Measurements from ENCODE around the gene EIPR1. TPM values are rescaled to one million over a fixed set of nuclear protein-coding genes. Genes with fewer than 3 reads are reported as not detected.
"Not testable (repeated sequence)": the region's sequence is repeated elsewhere in the genome, so short reads cannot be mapped to it uniquely, and the experiment has no call there.

EIPR1 gene
- total RNA-seq, 1 experiment from 2014 or later = 40.4 TPM

GRCh38 chr2:3285901-3286645, 91.5 kb downstream of the EIPR1 start:
- Histone ChIP-seq H3K79me2 (ENCODE audit: low read depth) (no peaks in the 10 kb centered on the region), H3K36me3 (ENCODE audit: low read depth) (no peaks in the 10 kb centered on the region), H3K9me3 (ENCODE audit: insufficient read depth, low read depth) (no peaks in the 10 kb centered on the region), H3K9me2 (ENCODE audit: insufficient read depth) (no peaks in the 10 kb centered on the region), H3K4me3 (no peak overlapping the region), H3F3A (ENCODE audit: insufficient read depth, low read depth) (no peaks in the 10 kb centered on the region), H3K27ac (no peak overlapping the region), H3K4me1 (replicated peaks; ENCODE audit: insufficient read depth) (no peaks in the 10 kb centered on the region), H4K20me1 (ENCODE audit: insufficient read depth) (peaks cover 33% of the 10 kb centered on the region), H2AFZ (no peak overlapping the region), H3K4me2 (no peak overlapping the region), H3K27me3 (ENCODE audit: insufficient read depth, low read depth) (no peaks in the 10 kb centered on the region)
- POLR2A ChIA-PET (ENCODE audit: unreplicated experiment) = no interaction called here
- TF ChIP-seq EZH2 (IDR thresholded peaks at IDR 0.05; ENCODE audit: low read depth) = no peak
- TF ChIP-seq, protein P1, sequence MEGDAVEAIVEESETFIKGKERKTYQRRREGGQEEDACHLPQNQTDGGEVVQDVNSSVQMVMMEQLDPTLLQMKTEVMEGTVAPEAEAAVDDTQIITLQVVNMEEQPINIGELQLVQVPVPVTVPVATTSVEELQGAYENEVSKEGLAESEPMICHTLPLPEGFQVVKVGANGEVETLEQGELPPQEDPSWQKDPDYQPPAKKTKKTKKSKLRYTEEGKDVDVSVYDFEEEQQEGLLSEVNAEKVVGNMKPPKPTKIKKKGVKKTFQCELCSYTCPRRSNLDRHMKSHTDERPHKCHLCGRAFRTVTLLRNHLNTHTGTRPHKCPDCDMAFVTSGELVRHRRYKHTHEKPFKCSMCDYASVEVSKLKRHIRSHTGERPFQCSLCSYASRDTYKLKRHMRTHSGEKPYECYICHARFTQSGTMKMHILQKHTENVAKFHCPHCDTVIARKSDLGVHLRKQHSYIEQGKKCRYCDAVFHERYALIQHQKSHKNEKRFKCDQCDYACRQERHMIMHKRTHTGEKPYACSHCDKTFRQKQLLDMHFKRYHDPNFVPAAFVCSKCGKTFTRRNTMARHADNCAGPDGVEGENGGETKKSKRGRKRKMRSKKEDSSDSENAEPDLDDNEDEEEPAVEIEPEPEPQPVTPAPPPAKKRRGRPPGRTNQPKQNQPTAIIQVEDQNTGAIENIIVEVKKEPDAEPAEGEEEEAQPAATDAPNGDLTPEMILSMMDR (conservative IDR thresholded peaks at IDR 0.05) = no peak
- CTCF ChIA-PET = no interaction called here
- BruUV-seq (replicated peaks) = no TSS peak
- no peak for DNase-seq
- intact Hi-C loops (cut with micrococcal nuclease; ENCODE audit: unreplicated experiment) = no loop called here

- H2AFZ ChIP-seq = no peak overlapping the region
- no peaks in the 10 kb centered on the region for H3K79me2 ChIP-seq (ENCODE audit: low read depth)
- no peaks in the 10 kb centered on the region for H3K4me1 ChIP-seq (replicated peaks; ENCODE audit: insufficient read depth)
- no peak overlapping the region for H3K4me3 ChIP-seq
- no peaks in the 10 kb centered on the region for H3F3A ChIP-seq (ENCODE audit: insufficient read depth, low read depth)
- CTCF ChIA-PET = no interaction called here
- no peak overlapping the region for H3K27ac ChIP-seq
- H3K27me3 ChIP-seq (ENCODE audit: insufficient read depth, low read depth) = no peaks in the 10 kb centered on the region
- no peak for DNase-seq
- no TSS peak for BruUV-seq (replicated peaks)
- H3K9me2 ChIP-seq (ENCODE audit: insufficient read depth) = no peaks in the 10 kb centered on the region
- H3K36me3 ChIP-seq (ENCODE audit: low read depth) = no peaks in the 10 kb centered on the region
- H3K4me2 ChIP-seq = no peak overlapping the region
- peaks cover 21% of the 10 kb centered on the region for H4K20me1 ChIP-seq (ENCODE audit: insufficient read depth)
- no peaks in the 10 kb centered on the region for H3K9me3 ChIP-seq (ENCODE audit: insufficient read depth, low read depth)
- TF ChIP-seq, protein P1 (conservative IDR thresholded peaks at IDR 0.05) = no peak
- TF ChIP-seq EZH2 (IDR thresholded peaks at IDR 0.05; ENCODE audit: low read depth) = no peak
- intact Hi-C loops (cut with micrococcal nuclease; ENCODE audit: unreplicated experiment) = no loop called here
- POLR2A ChIA-PET (ENCODE audit: unreplicated experiment) = no interaction called here
Measured at GRCh38 chr2:3284657-3285630, 92.7 kb downstream of the EIPR1 start.

DNA sequence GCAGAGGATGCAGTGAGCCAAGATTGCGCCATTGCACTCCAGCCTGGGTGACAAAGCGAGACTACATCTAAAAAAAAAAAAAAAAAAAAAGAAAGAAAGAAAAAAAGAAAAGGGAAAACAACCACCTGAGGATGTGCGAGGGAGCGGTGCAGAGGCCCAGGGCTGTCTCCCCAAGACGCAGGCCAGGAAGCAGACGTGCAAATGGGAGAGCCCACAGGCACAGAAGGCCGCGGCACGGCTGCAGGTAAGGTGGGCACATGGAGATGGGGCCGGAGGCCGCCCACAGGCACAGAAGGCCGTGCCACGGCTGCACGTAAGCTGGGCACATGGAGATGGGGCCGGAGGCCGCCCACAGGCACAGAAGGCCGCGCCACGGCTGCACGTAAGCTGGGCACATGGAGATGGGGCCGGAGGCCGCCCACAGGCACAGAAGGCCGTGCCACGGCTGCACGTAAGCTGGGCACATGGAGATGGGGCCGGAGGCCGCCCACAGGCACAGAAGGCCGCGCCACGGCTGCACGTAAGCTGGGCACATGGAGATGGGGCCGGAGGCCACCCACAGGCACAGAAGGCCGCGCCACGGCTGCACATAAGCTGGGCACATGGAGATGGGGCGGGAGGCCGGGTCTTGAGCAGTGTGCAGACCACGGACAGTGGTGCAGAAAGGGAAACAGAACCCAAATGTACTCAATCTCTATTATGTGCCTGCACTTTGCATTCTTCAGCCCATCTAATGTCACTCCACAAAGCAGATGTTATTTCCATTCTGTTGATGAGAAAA, 93.6 kb downstream of the EIPR1 start:
- H3K27ac ChIP-seq; H3F3A ChIP-seq (ENCODE audit: insufficient read depth, low read depth); intact Hi-C loops (cut with micrococcal nuclease; ENCODE audit: unreplicated experiment); H3K9me3 ChIP-seq (ENCODE audit: insufficient read depth, low read depth); H3K4me3 ChIP-seq; BruUV-seq (replicated peaks); DNase-seq; POLR2A ChIA-PET (ENCODE audit: unreplicated experiment); H3K4me2 ChIP-seq; H3K27me3 ChIP-seq (ENCODE audit: insufficient read depth, low read depth); H3K9me2 ChIP-seq (ENCODE audit: insufficient read depth); H3K4me1 ChIP-seq (replicated peaks; ENCODE audit: insufficient read depth); H3K79me2 ChIP-seq (ENCODE audit: low read depth); CTCF ChIA-PET; H3K36me3 ChIP-seq (ENCODE audit: low read depth); H2AFZ ChIP-seq: not testable (repeated sequence)
- peaks cover 21% of the 10 kb centered on the region for H4K20me1 ChIP-seq (ENCODE audit: insufficient read depth)
